Chondrocyte (in vitro differentiated cells): ENCODE measurements around the gene RHBDD3. TPM values are rescaled to one million over a fixed set of nuclear protein-coding genes. Genes with fewer than 3 reads are reported as not detected.
"Not testable (repeated sequence)": the region's sequence is repeated elsewhere in the genome, so short reads cannot be mapped to it uniquely, and the experiment has no call there.

Source experiments
- DNase-seq: peaks from one replicate; pipeline ENCODE4 v3.0.0; 2021; ENCODE audit warnings: mixed read lengths, low spot score
- H3K27ac Mint-ChIP-seq: one replicate; pipeline ENCODE4 v1.8.0; 2021; ENCODE audit warnings: mild to moderate bottlenecking, moderate library complexity, mixed read lengths; ENCODE audit not compliant: unreplicated experiment
- H3K27me3 Mint-ChIP-seq: 2 replicates; pipeline ENCODE4 v1.8.0; 2021; ENCODE audit warnings: low read depth, mixed read lengths
- H3K36me3 Mint-ChIP-seq: 2 replicates; pipeline ENCODE4 v1.8.0; 2021; ENCODE audit warnings: low read depth, mixed read lengths
- H3K4me1 Mint-ChIP-seq: 2 replicates; pipeline ENCODE4 v1.8.0; 2021; ENCODE audit warnings: low read depth, mild to moderate bottlenecking, mixed read lengths
- H3K4me3 Mint-ChIP-seq: one replicate; pipeline ENCODE4 v1.8.0; 2021; ENCODE audit warnings: mild to moderate bottlenecking, moderate library complexity, mixed read lengths; ENCODE audit not compliant: unreplicated experiment
- H3K9me3 Mint-ChIP-seq: 2 replicates; pipeline ENCODE4 v1.8.0; 2021; ENCODE audit warnings: low read depth, mixed read lengths
- total RNA-seq: library from RNA; stranded (reverse); gene quantifications from 3 replicates; pipeline ENCODE4 v1.2.1, GENCODE V29; 2021
- TF ChIP-seq, protein P1 (sequence below): fragments of 200-600 bp; sonication (generic); IDR thresholded peaks from 2 replicates; pipeline ENCODE4 v1.5.0; 2021; ENCODE audit warnings: antibody characterized with exemption, mild to moderate bottlenecking, moderate library complexity

Gene RHBDD3
- total RNA-seq, 1 donor from 2014 or later, result 29.5 TPM

DNA sequence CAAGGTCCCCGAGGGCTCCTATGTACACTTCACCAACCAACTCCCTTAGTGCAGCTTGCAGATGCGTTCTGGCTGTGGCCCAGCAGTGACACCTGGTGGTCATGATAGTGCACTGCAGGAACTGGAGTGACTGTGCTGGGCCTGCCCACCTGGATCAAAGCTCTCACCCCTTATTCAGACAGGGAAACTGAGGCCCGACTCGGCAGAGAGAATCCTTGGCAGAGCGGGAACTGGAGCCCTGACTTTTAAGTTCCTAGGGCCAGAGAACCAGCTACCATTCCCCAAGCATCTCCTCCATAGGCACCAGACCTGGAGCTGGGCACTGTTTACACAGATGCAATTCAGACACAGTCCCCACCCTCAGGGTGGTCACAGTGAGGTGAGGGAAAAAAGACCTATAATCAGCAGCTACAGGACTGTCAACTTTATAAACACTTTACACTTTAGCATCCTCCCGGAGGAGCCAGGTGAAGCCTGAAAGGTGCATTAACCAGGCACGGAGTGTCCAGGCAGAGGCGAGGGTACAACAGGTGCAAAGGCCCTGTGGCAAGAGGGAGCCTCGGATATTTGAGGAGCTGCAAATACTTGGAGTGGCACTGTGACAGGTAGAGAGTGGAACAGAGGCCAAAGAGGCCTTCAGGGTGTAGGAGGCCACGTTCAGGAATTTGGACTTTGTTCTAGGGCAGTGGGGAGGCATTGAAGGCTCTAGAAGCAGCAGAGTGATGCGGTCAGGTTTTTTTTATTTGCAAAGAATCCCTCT lies 22.0 kb downstream of the RHBDD3 start:
- TF ChIP-seq, protein P1, sequence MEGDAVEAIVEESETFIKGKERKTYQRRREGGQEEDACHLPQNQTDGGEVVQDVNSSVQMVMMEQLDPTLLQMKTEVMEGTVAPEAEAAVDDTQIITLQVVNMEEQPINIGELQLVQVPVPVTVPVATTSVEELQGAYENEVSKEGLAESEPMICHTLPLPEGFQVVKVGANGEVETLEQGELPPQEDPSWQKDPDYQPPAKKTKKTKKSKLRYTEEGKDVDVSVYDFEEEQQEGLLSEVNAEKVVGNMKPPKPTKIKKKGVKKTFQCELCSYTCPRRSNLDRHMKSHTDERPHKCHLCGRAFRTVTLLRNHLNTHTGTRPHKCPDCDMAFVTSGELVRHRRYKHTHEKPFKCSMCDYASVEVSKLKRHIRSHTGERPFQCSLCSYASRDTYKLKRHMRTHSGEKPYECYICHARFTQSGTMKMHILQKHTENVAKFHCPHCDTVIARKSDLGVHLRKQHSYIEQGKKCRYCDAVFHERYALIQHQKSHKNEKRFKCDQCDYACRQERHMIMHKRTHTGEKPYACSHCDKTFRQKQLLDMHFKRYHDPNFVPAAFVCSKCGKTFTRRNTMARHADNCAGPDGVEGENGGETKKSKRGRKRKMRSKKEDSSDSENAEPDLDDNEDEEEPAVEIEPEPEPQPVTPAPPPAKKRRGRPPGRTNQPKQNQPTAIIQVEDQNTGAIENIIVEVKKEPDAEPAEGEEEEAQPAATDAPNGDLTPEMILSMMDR, result peak; percentile 94
- Mint-ChIP-seq H3K9me3 (peaks cover 16% of the 10 kb centered on the region), H3K4me3 (no peak overlapping the region), H3K36me3 (peaks cover 4% of the 10 kb centered on the region), H3K27me3 (peaks cover 5% of the 10 kb centered on the region), H3K27ac (no peak overlapping the region), H3K4me1 (no peaks in the 10 kb centered on the region)
- DNase-seq, result no peak

DNA sequence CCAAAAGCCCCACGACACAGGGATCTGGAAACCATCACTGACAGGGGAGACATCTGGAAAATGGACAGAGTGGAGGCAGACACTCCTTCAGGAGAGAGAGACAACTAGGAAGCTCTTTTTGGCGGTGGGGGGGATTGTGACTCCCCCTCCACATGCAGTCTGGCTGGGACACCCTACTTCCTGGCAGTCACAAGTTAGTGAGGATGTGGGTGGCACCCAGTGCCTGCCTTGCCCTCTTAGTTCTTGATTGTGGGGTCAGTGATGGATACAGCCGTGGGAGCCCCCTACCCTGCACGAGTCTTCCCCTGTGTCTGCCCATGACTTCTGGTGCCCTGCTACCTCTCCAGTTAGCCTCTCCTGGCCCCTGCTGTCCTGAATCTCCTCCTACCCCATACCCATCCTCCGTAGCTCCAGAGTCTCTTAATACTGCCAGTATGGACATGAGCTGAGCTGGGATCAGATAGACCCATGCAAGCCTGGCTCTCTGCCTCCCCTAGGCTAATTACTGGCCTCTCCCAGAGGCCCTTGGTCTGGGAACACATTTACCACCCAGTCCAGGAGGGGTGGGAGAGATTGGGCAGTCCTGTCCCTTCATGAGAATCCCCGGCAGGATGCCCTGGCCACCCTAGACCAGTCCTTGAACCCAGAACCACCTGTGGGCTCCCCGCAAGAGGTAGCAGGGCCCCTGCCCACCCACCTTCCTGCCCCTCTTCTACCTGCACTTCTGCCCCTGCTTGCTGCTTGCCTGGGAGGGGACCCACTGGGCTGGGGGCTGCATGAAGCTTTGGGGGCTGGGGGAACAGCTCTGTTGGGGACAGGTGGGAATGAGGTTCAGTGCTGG lies 22.8 kb downstream of the RHBDD3 start:
- Mint-ChIP-seq H3K27ac (no peak overlapping the region), H3K36me3 (peaks cover 4% of the 10 kb centered on the region), H3K4me1 (no peaks in the 10 kb centered on the region), H3K27me3 (peaks cover 5% of the 10 kb centered on the region), H3K4me3 (no peak overlapping the region), H3K9me3 (peaks cover 18% of the 10 kb centered on the region)
- DNase-seq, result no peak
- TF ChIP-seq, protein P1, result no peak

DNA sequence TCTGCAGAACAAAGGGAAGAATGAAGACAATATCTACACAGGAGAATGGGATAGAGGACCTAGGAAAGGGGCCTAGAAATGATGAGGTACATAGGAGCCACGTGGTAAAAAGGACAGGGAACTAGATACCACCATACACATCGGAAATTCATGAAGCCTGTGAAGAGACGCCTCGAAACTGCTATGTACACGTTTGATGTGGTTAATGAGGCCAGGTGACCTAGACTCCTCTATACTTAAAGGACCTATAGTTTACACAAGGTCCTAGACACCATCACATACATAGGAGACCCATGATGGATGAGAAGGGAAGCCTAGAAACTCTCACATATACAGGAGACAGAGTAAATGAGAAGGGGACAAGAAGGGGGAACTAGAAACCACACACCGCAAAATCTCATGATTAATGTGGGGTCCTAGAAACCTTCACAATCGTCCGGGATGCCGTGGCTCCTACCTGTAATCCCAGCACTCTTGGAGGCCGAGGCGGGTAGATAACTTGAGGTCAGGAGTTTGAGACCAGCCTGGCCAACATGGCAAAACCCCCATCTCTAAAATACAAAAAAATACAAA lies 23.8 kb downstream of the RHBDD3 start:
- TF ChIP-seq, protein P1, result no peak
- Mint-ChIP-seq H3K36me3 (peaks cover 6% of the 10 kb centered on the region), H3K4me1 (no peaks in the 10 kb centered on the region), H3K4me3 (no peak overlapping the region), H3K9me3 (peaks cover 23% of the 10 kb centered on the region), H3K27me3 (peaks cover 5% of the 10 kb centered on the region), H3K27ac (no peak overlapping the region)
- no peak for DNase-seq

DNA sequence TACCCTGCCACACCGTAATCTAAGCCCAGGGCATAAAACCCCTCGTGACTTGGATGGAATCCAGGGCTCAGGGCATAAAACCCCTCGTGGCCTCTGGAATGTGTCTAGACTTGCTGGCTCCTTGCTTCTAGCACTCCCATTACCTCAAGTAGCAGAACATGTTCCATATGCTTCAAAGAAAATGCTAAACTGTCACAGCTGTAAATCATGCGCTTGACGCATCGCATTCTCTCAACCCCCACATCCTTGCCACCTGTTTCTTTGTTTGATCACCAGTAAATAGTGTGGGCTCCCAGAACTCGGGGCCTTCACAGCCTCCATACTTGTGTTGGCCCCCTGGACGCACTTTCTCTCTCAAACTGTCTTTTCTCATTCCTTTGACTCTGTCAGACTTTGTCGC lies 27.3 kb downstream of the RHBDD3 start:
- H3K27me3 Mint-ChIP-seq, H3K4me1 Mint-ChIP-seq, H3K4me3 Mint-ChIP-seq, DNase-seq, H3K36me3 Mint-ChIP-seq, H3K27ac Mint-ChIP-seq: not testable (repeated sequence)
- H3K9me3 Mint-ChIP-seq, result peaks cover 26% of the 10 kb centered on the region

DNA sequence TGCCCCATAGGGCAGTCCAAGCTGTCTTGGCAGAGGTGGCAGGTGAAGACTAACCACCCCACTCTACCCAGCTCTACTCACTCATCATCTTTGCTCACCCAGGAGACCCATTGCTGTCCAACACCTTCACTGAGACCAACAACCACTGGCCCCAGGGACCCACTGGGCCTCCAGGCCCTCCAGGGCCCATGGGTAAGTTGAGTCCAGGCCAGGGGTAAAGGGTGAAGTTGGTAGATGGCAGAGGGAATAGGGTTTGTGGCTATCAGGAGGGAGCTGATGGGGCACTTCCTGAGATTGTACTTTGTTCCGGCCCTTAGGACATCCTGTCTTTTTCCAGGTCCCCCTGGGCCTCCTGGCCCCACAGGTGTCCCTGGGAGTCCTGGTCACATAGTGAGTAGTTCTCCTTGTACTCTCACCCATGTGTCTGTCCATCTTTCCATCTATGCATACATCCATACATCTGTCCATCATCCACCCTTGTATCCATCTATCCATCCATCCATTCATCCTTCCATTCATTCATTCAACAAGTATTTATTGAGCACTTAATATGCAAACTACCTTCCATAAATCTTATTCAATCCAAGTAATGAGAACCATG lies 34.4 kb downstream of the RHBDD3 start:
- Mint-ChIP-seq H3K9me3 (peaks cover 7% of the 10 kb centered on the region), H3K27me3 (peaks cover 3% of the 10 kb centered on the region), H3K4me1 (no peaks in the 10 kb centered on the region), H3K36me3 (peaks cover 7% of the 10 kb centered on the region), H3K4me3 (no peak overlapping the region), H3K27ac (no peak overlapping the region)
- DNase-seq, result no peak
- TF ChIP-seq, protein P1, result no peak
